Panc1 (cell line): ENCODE results near the gene MAST4. TPM values are rescaled to one million over a fixed set of nuclear protein-coding genes. Genes with fewer than 3 reads are reported as not detected.

Source experiments
- ATAC-seq: fragments of 200-7000 bp; cut with Tn5 transposase; 2 replicates; pipeline ENCODE4 v1.9.1; 2020; ENCODE audit warnings: mild to moderate bottlenecking, moderate library complexity
- BruUV-seq: library from RNA; stranded (reverse); fragments of 400-500 nt; replicated peaks from 2 replicates; lab custom pipeline; 2021; lab: Mats Ljungman, UMichigan
- CTCF ChIA-PET: fragments of 300-600 bp; sonication (Branson Sonifier 250); formaldehyde crosslinking; loops from one replicate; lab custom pipeline; 2022; ENCODE audit warnings: antibody characterized with exemption; lab: Charles Lee
- POLR2A ChIA-PET: fragments of 300-600 bp; sonication (Branson Sonifier 250); formaldehyde crosslinking; loops from one replicate; lab custom pipeline; 2022; ENCODE audit warnings: antibody characterized with exemption; lab: Charles Lee
- DNase-seq: peaks from one replicate; pipeline ENCODE4 v3.0.0-alpha.2; 2010; ENCODE audit warnings: low read depth, low spot score
- H3K27ac ChIP-seq: 2 replicates; pipeline ENCODE4 v1.5.1; 2011; ENCODE audit warnings: mild to moderate bottlenecking, low read length, inconsistent platforms
- H3K27me3 ChIP-seq: fragments of 200-500 bp; sonication (Bioruptor generic); 2 replicates; pipeline ENCODE4 v1.6.0; 2014; ENCODE audit warnings: low read length, inconsistent platforms; ENCODE audit not compliant: control insufficient read depth, insufficient read depth
- H3K36me3 ChIP-seq: fragments of 200-500 bp; sonication (Bioruptor generic); 2 replicates; pipeline ENCODE4 v1.5.1; 2014; ENCODE audit warnings: inconsistent platforms, mild to moderate bottlenecking, low read length, moderate library complexity; ENCODE audit not compliant: control insufficient read depth, insufficient read depth
- H3K4me1 ChIP-seq: 2 replicates; pipeline ENCODE4 v1.5.1; 2011; ENCODE audit warnings: inconsistent platforms, mild to moderate bottlenecking, low read length, moderate library complexity; ENCODE audit not compliant: control insufficient read depth, insufficient read depth
- H3K4me3 ChIP-seq, 2 experiments: 2 replicates each; pipeline ENCODE4 v1.5.1; 2011 to 2012; ENCODE audit warnings: low read depth in 2 of 2, low read length in 2 of 2, mild to moderate bottlenecking in 2 of 2, inconsistent platforms in 1 of 2, moderate library complexity in 1 of 2
- H3K9me3 ChIP-seq: fragments of 200-500 bp; sonication (Bioruptor generic); 2 replicates; pipeline ENCODE4 v1.5.1; 2014; ENCODE audit warnings: low read depth, mild to moderate bottlenecking, inconsistent platforms, low read length, moderate library complexity; ENCODE audit not compliant: control insufficient read depth, insufficient read depth
- CTCF ChIP-seq: fragments of 450-650 bp; IDR thresholded peaks from 2 replicates; pipeline ENCODE4 v1.5.1; 2017; ENCODE audit warnings: mild to moderate bottlenecking
- POLR2AphosphoS5 ChIP-seq: IDR thresholded peaks from 2 replicates; pipeline ENCODE4 v1.6.1; 2012; ENCODE audit warnings: mild to moderate bottlenecking, low read depth, low read length, moderate library complexity
- SIN3A ChIP-seq: IDR thresholded peaks from 2 replicates; pipeline ENCODE4 v1.6.1; 2012; ENCODE audit warnings: low read depth, mild to moderate bottlenecking, low read length, moderate library complexity, borderline replicate concordance; ENCODE audit not compliant: insufficient read depth
- TCF7L2 ChIP-seq: IDR thresholded peaks from 2 replicates; pipeline ENCODE4 v1.6.1; 2011; ENCODE audit warnings: mild to moderate bottlenecking, low read depth, low read length, inconsistent platforms
- in situ Hi-C: cut with HindIII; loops from 2 replicates; pipeline ENCODE4 v1.10.0; 2016; ENCODE audit warnings: low sequenced_read_pairs, low pct_unique_long_range_greater_than_20kb
- intact Hi-C: fragments of 100-400 bp; cut with micrococcal nuclease; formaldehyde crosslinking; loops from one replicate; pipeline ENCODE4 v1.10.0; 2022; ENCODE audit not compliant: unreplicated experiment
- total RNA-seq: library from RNA; stranded (reverse); gene quantifications from one replicate; pipeline ENCODE4 v1.2.1, GENCODE V29; 2021; ENCODE audit not compliant: unreplicated experiment
- TF ChIP-seq, protein P1 (sequence below), 2 experiments: IDR thresholded peaks; 2 replicates each; pipeline ENCODE4 v1.6.1; 2011 to 2012; ENCODE audit warnings: low read depth in 2 of 2, control low read depth in 1 of 2, low read length in 1 of 2, mild to moderate bottlenecking in 1 of 2, moderate library complexity in 1 of 2; ENCODE audit not compliant: insufficient read depth in 1 of 2

MAST4 gene
- total RNA-seq, 1 experiment from 2014 or later = 1.8 TPM

DNA sequence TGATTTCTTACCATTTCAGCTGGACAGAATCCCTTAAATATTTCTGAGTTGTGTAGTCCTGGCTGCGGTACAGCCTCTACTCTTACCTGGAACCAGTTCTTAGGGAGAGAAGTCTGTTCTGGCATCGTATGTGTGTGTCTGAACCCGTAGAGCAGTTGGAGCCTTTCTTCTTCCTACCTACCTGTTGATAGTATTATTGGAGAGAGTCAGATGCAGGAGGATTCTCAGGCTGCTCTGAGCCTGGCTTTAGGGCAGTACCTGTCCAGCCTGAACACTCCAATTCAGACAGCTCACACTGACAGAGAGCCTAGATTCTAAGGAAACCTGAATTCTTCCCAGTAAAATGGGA is 410.3 kb downstream of the MAST4 start:
- Histone ChIP-seq H3K36me3 (no peaks in the 10 kb centered on the region), H3K9me3 (no peaks in the 10 kb centered on the region), H3K4me3 (peak overlapping the region in 1 of 2 experiments; percentile 29; a peak in 2 of 4 replicates), H3K27ac (no peak overlapping the region), H3K27me3 (peaks cover 6% of the 10 kb centered on the region), H3K4me1 (no peaks in the 10 kb centered on the region; the same call in 1 of the 2 replicates)
- ATAC-seq (no peak), DNase-seq (no peak)
- in situ Hi-C loops (no loop called here), intact Hi-C loops (no loop called here)
- BruUV-seq = no TSS peak
- no peak for TF ChIP-seq SIN3A
- TF ChIP-seq TCF7L2 = no peak
- TF ChIP-seq CTCF = no peak
- TF ChIP-seq, protein P1, sequence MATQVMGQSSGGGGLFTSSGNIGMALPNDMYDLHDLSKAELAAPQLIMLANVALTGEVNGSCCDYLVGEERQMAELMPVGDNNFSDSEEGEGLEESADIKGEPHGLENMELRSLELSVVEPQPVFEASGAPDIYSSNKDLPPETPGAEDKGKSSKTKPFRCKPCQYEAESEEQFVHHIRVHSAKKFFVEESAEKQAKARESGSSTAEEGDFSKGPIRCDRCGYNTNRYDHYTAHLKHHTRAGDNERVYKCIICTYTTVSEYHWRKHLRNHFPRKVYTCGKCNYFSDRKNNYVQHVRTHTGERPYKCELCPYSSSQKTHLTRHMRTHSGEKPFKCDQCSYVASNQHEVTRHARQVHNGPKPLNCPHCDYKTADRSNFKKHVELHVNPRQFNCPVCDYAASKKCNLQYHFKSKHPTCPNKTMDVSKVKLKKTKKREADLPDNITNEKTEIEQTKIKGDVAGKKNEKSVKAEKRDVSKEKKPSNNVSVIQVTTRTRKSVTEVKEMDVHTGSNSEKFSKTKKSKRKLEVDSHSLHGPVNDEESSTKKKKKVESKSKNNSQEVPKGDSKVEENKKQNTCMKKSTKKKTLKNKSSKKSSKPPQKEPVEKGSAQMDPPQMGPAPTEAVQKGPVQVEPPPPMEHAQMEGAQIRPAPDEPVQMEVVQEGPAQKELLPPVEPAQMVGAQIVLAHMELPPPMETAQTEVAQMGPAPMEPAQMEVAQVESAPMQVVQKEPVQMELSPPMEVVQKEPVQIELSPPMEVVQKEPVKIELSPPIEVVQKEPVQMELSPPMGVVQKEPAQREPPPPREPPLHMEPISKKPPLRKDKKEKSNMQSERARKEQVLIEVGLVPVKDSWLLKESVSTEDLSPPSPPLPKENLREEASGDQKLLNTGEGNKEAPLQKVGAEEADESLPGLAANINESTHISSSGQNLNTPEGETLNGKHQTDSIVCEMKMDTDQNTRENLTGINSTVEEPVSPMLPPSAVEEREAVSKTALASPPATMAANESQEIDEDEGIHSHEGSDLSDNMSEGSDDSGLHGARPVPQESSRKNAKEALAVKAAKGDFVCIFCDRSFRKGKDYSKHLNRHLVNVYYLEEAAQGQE (IDR thresholded peaks at IDR 0.05; ENCODE audit: insufficient read depth in 1 of 2, low read depth in 2 of 2, low read length in 1 of 2) = no peak
- TF ChIP-seq POLR2AphosphoS5 = no peak
- ChIA-PET POLR2A (no interaction called here), CTCF (no interaction called here)

DNA sequence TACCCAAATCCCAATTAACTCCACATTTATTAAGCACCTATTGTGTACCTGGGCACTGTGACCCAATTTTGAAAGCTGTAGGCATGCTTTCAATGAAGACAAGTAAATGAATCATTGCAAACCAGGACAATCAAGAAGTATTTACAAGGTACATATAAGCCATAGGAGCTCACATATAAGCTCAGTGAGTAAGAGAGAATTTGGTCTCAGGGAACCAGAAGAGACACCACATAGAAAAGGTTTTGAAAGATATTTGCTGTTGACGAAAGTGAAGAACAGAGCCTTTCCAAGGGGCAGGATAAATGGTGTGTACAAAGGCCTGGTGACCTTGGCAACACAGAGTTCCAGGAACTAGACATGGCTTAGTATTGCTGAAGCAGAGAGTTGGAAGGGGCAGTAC is 412.8 kb downstream of the MAST4 start:
- Histone ChIP-seq H3K4me3 (no peak overlapping the region), H3K9me3 (no peaks in the 10 kb centered on the region), H3K27ac (no peak overlapping the region), H3K36me3 (no peaks in the 10 kb centered on the region), H3K4me1 (no peaks in the 10 kb centered on the region; the same call in 1 of the 2 replicates), H3K27me3 (no peaks in the 10 kb centered on the region; the same call in none of the 2 replicates)
- DNase-seq (no peak), ATAC-seq (no peak)
- intact Hi-C loops (no loop called here), in situ Hi-C loops (no loop called here)
- BruUV-seq = no TSS peak
- ChIA-PET POLR2A (no interaction called here), CTCF (no interaction called here)
- TF ChIP-seq, protein P1 (IDR thresholded peaks at IDR 0.05; ENCODE audit: insufficient read depth in 1 of 2, low read depth in 2 of 2, low read length in 1 of 2) = no peak
- TF ChIP-seq CTCF (no peak), POLR2AphosphoS5 (no peak), TCF7L2 (no peak), SIN3A (no peak)
